Glomerular visceral epithelial cell (primary cell): ENCODE data around the gene FBXL19.

Source experiments
- DNase-seq: peaks from one replicate; pipeline ENCODE4 v3.0.0-alpha.2; 2016; ENCODE audit errors: extremely low spot score

The FBXL19 gene

DNA sequence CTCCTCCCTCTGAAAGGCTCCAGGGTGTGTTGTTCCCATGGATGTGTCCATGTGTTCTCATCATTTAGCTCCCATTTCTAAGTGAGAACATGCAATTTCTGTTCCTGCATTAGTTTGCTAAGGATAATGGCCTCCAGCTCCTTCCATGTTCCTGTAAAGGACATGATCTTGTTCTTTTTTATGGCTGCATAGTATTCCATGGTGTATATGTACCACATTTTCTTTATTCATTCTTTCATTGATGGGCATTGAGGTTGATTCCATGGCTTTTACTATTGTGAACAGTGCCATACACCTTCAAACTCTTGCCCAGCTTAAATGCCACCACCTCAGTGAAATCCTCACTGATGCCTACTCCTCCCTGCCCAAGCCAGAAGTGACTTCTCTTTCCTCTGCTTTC is 21.0 kb downstream of the FBXL19 start:
- DNase-seq = no peak

DNA sequence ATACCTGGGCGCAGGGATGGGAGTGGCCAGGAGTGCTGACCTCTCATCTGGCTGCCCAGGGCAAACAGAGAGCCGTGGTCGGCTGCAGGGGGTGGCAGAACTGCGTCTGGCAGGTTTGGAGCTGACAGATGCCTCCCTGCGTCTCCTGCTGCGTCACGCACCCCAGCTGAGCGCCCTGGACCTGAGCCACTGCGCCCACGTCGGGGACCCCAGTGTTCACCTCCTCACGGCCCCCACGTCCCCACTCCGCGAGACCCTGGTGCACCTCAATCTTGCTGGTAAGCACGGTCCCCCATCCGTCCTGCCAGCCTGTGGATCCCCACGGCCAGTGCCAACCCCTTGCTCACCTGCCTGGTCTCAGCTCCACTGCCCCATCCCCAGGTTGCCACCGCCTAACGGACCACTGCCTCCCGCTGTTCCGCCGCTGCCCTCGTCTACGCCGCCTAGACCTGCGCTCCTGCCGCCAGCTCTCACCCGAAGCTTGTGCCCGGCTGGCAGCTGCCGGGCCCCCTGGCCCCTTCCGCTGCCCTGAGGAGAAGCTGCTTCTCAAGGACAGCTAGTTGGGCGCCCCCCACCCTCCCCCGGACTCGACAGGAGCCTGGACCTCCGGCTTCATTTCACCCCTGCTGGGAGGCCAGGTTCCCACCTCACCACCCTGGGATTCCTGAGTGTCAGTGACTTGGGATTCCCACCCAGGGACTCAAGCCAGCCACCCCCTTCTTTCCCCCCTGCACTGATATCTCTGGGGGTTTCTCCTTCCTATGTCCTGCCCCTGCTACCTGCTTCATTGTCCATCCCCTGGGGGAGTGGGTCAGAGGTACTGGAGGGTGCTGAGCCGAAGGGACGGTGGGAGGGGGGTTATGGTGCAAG is 23.5 kb downstream of the FBXL19 start:
- no peak for DNase-seq

DNA sequence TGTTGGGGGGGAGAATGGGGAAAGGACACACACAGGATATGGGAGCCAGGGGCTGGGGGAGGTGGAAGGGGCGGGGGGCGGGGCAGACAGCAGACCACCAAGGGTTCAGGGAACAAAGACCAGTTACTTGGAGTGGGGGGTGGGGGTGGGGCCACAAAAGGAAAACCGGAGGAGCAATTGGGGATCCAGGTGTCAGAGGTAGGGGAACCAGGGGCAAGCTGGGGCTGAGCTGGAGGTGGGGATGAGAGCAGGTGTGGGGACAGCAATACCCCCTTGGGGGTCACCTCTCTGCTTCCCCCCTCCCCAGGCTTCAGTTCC is 24.1 kb downstream of the FBXL19 start:
- no peak for DNase-seq

DNA sequence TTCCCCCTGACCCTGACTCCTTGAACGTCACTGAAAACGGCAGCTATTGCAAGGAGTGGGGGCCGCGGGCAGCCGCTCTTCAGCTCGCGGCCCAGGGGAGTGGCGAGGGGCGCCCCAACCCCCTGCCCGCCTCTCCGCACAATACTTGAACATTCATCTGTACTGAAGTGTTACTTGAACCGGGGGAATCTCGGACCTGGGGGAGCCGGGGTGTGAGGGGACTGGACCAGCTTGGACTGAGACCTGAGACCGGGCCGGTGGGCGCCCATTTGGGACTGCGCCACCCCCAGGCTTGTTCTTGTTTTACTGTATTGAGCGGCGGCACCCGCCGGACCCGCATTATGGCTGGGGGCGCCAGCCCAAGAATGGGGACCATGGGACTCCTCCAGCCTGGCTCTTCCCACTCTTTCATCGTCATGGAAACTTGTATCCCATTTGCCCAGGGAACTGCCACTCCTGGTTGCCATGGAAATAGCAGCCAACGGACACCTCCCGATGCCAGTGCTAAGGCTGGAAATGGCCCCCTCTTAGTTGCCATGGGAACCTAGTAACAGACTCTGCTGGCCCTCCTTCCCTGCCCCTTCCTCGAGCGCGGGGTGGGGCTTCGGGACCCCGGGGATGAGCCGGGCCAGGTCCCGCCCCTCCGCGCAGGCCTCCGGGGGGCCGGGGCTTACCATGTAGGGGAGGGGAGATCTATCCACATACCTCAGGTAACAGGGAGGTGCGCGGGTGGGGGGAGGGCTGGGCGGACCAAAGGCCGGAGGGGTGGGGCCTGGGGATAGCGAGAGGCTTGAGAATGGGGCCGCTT is 24.7 kb downstream of the FBXL19 start:
- DNase-seq = peak; percentile 88

DNA sequence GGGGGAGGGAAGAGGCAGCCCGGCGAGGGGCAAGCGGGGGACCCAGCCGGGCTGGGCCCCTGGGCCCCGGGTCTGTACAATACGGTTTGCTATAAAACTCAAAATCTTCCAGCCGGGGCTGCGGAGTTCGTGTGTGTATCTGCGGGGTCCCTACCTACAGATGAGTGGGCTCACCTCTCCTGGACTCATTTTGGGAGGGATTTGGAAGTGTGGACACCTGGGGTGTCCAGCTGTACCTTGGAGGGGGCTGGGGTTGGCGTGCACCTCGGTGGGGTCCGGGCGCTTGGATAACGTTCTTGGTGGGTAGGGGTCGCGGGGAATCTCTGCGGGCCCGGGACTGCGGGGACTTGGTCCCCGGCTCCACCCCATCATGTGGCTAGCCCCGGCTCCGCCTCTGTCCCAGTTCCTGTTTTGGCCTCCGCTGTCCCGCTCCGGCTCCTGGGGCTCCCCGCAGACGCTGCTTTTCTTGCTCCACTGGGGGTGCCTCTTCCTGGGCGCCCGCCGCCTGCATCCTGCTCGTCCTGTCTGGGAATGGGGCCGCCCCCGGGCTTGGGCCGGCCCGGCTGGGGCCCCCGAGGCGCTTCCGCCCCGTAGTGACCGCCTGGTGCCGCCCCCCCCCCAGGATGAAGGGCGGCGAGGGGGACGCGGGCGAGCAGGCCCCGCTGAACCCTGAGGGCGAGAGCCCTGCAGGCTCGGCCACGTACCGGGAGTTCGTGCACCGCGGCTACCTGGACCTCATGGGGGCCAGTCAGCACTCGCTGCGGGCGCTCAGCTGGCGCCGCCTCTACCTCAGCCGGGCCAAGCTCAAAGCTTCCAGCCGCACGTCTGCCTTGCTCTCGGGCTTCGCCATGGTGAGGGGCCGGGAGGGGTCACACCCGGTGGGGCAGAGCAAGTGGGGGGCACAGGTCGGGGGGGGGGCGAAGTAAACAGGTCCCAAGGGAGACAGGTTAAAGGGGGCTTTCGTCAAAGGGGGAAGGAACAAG is 25.6 kb downstream of the FBXL19 start, which contains the start of gene ORAI3:
TSS of gene ORAI3 (plus strand) at position 402 of the 983 bp plus-strand sequence. CDS start at position 624, 222 bp downstream.
- DNase-seq = peak; percentile 64

DNA sequence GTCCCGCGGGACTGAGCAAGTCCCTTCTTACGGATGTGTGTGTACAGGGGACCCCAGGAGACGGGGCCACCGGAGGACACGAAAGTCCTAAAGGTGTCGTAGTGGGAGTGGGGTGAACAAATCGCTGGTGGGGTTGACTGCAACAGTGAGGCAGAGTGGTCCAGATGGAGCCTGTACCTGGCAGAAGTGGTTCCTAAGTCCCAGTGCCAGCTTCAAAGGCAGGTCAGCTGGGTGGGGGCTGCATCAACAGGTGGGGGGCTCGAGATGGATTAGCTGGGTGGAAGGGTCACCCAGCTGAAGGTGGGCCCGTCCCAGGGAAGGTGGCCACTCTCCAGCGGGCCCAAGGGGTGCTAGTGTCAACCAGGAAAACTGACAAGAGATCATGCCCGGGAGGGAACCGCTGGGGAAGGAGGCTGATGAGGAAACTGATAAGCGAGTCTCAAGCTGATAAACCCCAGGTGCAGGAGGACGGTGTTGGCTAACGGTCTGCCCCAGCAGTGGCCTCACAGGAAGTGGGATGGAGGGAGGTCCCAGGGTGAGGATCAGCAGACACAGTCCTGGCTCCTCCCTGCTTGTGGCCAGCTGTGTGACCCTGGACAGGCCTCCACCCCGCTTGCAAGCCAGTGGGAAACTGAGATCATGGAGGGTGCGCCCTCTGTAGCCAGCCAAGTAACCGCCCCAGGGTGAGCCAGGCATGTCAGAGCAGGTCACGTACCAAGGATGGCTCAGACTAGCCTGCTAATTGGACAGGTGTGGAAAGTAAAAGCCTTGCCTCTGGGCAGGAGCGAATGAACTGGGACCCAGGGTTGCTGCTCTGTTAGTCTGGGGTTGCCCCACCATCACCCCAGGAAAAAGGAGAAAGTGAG is 26.5 kb downstream of the FBXL19 start:
- DNase-seq = peak; percentile 92

DNA sequence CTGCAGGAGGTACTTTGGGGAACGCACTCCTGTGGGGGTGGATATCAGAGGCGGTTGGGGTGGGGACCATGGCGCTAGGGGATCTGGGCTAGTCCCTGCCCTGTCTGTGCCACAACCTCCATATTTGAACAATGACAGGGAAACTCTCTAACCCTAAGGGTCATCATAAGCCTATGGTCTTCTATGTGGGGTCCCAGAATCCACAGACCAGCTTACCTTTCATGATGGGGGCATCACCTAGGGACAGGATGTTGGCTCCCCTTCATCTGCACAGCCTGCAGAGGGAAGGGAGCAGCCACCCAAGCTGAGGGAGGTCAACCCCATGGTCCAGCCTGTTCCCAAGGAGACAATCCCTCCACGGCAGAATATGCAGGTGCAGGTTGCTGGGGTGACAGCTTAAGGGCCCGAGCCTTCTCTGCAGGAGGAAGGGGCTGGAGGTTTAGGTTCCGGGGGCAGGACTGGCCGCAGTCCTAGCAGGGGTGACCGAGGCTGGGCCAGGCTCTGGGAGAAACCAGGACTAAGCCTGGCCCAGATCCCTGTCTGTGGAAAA is 27.2 kb downstream of the FBXL19 start:
- DNase-seq = no peak

DNA sequence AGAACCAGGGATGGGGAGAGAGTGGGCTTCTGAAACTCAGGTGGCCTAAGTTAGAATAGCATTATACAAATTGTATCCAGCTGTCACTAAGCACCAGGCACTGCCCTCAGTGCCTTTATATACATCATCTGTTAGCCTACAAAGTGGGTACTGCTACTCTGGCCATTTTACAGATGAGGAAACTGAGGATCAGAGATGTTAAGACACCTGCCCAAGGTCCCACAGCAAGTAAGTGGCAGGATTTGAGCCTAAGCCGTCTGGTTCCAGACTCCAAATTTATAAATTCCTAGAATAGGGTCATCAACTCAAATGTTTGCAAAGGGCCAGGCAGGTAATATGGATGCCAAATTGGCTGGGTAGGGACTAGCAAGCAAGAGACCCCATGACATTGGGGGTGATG is 27.8 kb downstream of the FBXL19 start:
- DNase-seq = no peak

DNA sequence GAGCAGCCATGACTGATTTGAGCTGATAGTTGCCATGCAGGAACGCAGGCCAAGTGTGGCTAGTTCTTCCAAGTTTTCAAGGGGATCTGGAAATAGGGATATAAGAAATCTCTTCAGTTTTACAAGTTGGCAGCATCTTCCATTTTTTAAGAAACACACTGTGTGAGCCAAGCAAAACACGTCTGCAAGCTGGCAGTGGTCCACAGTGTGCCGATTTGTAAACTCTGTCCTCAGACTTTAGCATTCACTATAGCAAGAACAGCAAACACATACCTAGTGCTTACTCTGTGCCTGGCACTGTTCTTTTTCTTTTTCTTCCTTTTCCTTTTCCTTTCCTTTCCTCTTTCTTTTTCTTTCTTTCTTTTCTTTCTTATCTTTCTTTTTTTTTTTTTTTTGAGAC is 28.4 kb downstream of the FBXL19 start:
- no peak for DNase-seq

DNA sequence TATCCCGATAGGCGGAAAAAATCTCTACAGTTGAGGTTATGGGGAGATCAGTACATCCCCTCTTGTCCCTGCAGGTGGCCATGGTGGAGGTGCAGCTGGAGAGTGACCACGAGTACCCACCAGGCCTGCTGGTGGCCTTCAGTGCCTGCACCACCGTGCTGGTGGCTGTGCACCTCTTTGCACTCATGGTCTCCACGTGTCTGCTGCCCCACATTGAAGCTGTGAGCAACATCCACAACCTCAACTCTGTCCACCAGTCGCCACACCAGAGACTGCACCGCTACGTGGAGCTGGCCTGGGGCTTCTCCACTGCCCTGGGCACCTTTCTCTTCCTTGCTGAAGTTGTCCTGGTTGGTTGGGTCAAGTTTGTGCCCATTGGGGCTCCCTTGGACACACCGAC is 29.7 kb downstream of the FBXL19 start:
- no peak for DNase-seq

DNA sequence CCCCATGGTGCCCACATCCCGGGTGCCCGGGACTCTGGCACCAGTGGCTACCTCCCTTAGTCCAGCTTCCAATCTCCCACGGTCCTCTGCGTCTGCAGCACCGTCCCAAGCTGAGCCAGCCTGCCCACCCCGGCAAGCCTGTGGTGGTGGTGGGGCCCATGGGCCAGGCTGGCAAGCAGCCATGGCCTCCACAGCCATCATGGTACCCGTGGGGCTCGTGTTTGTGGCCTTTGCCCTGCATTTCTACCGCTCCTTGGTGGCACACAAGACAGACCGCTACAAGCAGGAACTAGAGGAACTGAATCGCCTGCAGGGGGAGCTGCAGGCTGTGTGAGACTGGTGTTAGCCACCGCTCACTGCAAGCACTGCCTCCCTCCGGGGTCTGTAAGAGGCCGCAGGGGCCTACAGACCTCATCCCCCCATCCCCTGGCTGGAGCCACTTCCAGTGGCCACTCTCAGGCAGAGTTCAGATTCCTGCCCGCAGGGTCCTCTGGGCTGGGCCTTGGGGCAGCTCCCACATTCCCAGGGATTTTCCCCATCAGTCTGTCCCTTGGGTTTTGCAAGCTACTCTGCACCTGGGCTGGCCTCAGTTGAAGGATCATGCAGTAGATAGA is 30.2 kb downstream of the FBXL19 start:
- DNase-seq = peak; percentile 60

DNA sequence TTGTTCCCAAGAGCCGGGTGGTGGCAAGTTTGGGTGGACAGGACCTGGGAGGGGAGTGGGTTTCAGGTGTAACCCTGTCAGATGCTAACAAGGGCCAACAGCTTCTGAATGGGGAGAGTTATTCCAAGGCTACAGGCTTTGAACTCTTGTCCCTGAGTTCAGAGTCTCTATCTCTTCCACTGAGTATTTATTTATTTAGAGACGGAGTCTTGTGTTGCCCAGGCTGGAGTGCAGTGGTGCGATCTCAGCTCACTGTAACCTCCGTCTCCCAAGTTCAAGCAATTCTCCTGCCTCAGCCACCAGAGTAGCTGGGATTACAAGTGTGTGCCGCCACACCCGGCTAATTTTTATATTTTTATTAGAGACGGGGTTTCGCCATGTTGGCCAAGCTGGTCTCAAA is 31.6 kb downstream of the FBXL19 start:
- no peak for DNase-seq

DNA sequence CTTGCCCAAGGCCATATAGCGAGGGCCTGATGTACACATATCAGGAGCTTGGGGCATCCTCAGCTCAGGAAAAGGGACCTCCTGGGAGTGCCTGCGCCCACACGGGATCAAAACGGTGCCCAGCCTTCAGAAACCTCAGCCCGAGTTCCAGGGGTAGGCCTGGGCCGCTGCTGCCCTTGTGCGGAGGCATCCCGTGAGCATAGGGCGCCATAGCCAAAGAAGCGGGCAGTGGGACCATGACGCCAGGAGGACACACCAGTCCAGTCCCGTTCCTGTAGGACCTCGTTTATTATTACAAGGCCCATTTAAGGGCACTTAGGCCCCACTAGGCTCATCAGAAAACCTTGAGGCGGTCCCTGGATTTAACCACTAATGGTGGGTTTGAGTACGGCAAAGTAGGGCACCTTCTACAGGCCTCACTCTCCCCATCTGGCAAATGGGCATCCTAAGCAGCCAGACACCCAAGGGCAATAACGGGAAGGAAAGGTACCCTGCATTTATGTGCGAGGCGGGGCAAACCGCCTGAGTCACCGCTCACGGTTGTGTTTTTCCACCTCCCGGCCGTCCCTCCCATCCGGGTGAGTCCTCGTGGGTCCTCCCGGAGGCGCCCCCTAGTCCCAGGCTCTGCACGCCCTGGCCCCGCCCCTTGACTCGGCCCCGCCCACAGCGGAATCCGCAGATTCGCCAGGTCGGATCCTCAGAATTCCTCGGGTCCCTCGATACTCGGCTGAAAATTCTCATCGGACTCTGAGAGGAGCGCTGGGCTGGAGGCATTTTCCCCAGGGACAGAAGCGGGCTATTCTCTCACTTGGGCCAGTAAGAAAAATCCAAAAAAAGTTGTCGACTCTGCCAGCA is 33.5 kb downstream of the FBXL19 start:
- DNase-seq = peak; percentile 86

DNA sequence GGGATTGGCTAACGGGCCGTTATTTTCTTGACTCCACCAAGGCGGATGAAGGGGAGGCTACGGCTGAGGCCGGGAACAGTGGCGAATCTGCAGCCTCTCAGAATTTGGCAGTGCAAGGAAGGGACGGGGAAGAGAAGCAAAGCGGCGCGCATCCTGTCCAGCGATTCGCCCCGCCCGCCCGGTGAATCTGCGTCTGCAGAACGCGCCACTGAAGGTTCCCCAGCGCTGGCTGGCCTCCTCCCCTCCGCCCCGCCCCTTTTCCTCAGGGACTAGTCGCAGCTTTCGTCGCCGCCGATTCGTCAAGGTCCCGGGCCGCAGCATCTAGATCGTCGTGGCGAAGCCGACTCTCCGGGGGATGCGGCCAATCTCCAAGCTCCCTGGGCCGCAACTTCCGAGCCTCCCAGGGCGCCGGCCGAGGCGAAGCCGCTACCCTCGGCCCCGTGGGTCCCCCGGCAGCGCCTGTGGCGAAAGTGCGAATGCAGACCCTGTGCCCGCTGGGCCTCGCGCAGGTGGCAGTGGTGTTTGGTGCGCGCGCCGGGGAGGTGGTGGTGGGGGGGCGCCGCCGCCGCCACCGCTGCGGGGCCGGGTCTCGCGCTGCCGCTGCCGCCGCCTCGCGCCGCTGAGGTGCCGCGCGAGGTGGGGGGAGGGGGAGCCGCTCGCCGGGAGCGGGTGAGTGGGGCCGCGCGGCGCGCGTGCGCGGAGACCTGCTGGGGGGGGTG is 34.2 kb downstream of the FBXL19 start, which contains the start of gene SETD1A:
TSS of gene SETD1A (plus strand) at position 299 of the 719 bp plus-strand sequence. CDS start 978 bp downstream, outside the sequence.
- DNase-seq = peak; percentile 92

DNA sequence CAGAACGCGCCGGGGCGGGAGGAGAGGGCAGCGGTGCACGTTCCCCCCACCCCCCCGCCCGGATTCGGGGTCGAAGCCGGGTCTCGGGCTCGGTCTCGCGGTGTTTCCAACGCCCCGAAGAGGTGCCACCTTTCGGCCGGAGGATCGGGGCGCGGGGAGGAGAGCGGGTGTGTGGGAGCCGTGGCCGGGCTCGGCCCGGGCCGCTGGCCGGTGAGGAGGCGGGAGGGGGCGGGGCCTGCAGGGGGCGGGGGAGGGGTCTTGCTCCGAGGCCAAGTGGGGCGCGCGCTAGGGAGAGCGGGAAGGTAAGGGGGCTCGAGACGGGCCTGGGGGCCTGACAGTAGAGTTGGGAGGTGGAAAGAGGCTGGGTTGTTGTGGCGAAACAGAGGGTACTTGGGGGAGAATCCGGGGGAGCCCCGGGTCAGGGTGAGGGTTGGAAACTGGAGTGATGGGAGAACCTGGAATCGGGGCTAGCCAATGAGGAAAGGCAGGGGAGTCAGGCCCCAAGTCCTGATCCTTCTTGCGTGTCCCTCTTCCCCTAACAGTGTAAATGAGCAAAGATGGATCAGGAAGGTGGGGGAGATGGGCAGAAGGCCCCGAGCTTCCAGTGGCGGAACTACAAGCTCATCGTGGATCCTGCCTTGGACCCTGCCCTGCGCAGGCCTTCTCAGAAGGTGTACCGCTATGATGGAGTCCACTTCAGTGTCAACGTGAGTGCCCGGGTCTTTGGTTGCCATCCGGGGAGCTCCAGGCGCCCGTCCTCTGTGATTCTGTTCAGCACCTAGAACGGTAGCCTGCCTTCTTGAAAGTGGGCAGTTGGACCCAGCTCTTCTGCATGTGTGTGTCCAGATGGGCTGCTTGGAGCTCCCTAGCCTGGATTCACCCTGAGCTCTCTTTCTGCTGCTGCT is 35.1 kb downstream of the FBXL19 start:
- peak; percentile 56 for DNase-seq

DNA sequence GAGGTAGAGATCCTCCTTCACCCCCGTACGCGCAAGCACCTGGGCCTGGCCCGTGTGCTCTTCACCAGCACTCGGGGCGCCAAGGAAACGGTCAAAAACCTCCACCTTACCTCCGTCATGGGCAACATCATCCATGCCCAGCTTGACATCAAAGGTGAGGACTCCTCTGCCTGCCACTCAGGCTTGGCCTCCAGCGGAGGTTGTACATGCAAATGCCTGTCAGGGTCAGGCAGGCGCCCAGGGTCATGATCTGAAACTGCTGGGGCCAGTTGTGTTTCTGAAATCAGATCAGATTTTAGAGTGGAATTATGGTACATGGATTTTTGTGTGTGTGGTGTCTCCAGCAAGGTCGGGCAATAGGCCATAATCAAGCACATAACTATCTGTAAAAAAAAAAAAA is 38.0 kb downstream of the FBXL19 start:
- DNase-seq = no peak

DNA sequence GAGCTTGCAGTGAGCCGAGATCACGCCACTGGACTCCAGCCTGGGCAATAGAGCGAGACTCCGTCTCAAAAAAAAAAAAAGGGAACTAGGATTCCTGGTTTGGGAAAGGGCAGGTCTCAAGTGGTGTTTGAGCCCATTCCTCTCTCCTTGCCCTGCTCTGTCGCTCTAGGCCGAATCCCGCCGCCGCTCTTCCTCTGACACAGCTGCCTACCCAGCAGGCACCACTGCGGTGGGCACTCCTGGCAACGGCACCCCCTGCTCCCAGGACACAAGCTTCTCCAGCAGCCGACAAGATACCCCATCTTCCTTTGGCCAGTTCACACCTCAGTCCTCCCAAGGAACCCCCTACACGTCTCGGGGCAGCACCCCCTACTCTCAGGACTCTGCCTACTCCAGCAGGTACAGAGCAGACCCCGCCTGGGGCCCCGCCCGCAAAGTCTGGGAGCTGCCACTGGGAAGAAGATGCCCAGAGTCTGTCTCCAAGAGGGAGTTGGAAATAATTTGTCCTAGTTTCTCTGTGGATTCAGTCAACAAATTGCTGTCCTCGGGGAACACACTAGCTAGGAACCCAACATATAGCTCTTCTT is 40.6 kb downstream of the FBXL19 start:
- no peak for DNase-seq
